B cell (primary cell): ENCODE results near the gene MAD1L1. TPM values are rescaled to one million over a fixed set of nuclear protein-coding genes. Genes with fewer than 3 reads are reported as not detected.

Experiments
- ATAC-seq: fragments of 200-7000 bp; cut with Tn5 transposase; one replicate; pipeline ENCODE4 v1.10.0; 2021; ENCODE audit warnings: low read depth, mild to moderate bottlenecking, moderate number of reproducible peaks, moderate library complexity
- CTCF ChIA-PET: fragments of 350-600 bp; sonication (Branson Sonifier 250); formaldehyde crosslinking; loops from one replicate; lab custom pipeline; 2021; ENCODE audit warnings: antibody characterized with exemption, inconsistent platforms; lab: Charles Lee
- POLR2A ChIA-PET: fragments of 350-600 bp; sonication (Branson Sonifier 250); formaldehyde crosslinking; loops from one replicate; lab custom pipeline; 2021; ENCODE audit warnings: antibody characterized with exemption; lab: Charles Lee
- DNase-seq: peaks from one replicate; pipeline ENCODE4 v3.0.0; 2013
- H2AFZ ChIP-seq: 2 replicates; pipeline ENCODE4 v1.6.1; 2012; ENCODE audit warnings: mild to moderate bottlenecking, low read depth, low read length; ENCODE audit not compliant: insufficient read depth, poor library complexity, severe bottlenecking
- H3K27ac ChIP-seq, 2 donors: 1 replicate in 1 of 2; 2 replicates in 1 of 2; pipeline ENCODE4 v1.5.1; 2012 to 2013; ENCODE audit warnings: low read length in 2 of 2, mild to moderate bottlenecking in 2 of 2, moderate library complexity in 1 of 2
- H3K27me3 ChIP-seq, 4 experiments: fragments of 200-600 bp in 1 of 4; sonication (generic) in 1 of 4; replicated peaks in 1 of 4; 1 replicate in 2 of 4; 2 replicates in 2 of 4; pipeline versions ENCODE4 v1.6.1 to v1.7.0; 2013 to 2016; ENCODE audit warnings: low read length in 3 of 4, mild to moderate bottlenecking in 2 of 4, mixed read lengths in 1 of 4, moderate library complexity in 1 of 4; ENCODE audit not compliant: insufficient read depth in 4 of 4, control insufficient read depth in 3 of 4; ENCODE audit errors: control extremely low read depth in 1 of 4
- H3K36me3 ChIP-seq, 2 experiments: replicated peaks in 1 of 2; 1 replicate in 1 of 2; 2 replicates in 1 of 2; pipeline versions ENCODE4 v1.6.1 to v1.7.1; 2013; ENCODE audit warnings: low read length in 1 of 2; ENCODE audit not compliant: insufficient read depth in 2 of 2, control insufficient read depth in 1 of 2; ENCODE audit errors: control extremely low read depth in 1 of 2, extremely low read depth in 1 of 2
- H3K4me1 ChIP-seq, 2 donors: fragments of 200-600 bp in 1 of 2; sonication (generic) in 1 of 2; 1 replicate in 1 of 2; 2 replicates in 1 of 2; pipeline versions ENCODE4 v1.5.1 to v1.6.1; 2013 to 2017; ENCODE audit warnings: low read length in 2 of 2; ENCODE audit not compliant: control insufficient read depth in 2 of 2, insufficient read depth in 2 of 2
- H3K4me2 ChIP-seq: replicated peaks from 2 replicates; pipeline ENCODE3; 2012; ENCODE audit warnings: mild to moderate bottlenecking, low read depth, low read length; ENCODE audit not compliant: poor library complexity, severe bottlenecking
- H3K4me3 ChIP-seq, 5 experiments: fragments of 200-600 bp in 1 of 5; sonication (generic) in 1 of 5; 1 replicate in 3 of 5; 2 replicates in 2 of 5; pipeline versions ENCODE4 v1.5.1 to v1.7.0; 2011 to 2016; ENCODE audit warnings: low read length in 4 of 5, mild to moderate bottlenecking in 4 of 5, low read depth in 2 of 5, control low read depth in 1 of 5, moderate library complexity in 1 of 5; ENCODE audit not compliant: insufficient read depth in 1 of 5; ENCODE audit errors: control extremely low read depth in 1 of 5, extremely low read depth in 1 of 5
- H3K79me2 ChIP-seq: fragments of 200-600 bp; sonication (generic); one replicate; pipeline ENCODE4 v1.6.0; 2016; ENCODE audit warnings: low read length; ENCODE audit not compliant: control insufficient read depth, insufficient read depth
- H3K9ac ChIP-seq: fragments of 200-600 bp; sonication (generic); 2 replicates; pipeline ENCODE4 v1.6.1; 2017; ENCODE audit warnings: mild to moderate bottlenecking, low read length, moderate library complexity
- H3K9me3 ChIP-seq, 3 donors: one replicate each; pipeline versions ENCODE4 v1.6.1 to v1.7.1; 2013; ENCODE audit warnings: low read length in 2 of 3; ENCODE audit not compliant: control insufficient read depth in 2 of 3, insufficient read depth in 1 of 3; ENCODE audit errors: control extremely low read depth in 1 of 3
- H4K20me1 ChIP-seq: 2 replicates; pipeline ENCODE4 v1.6.0; 2012; ENCODE audit warnings: mild to moderate bottlenecking, low read length; ENCODE audit not compliant: insufficient read depth, control insufficient read depth, poor library complexity, severe bottlenecking
- H3K27ac Mint-ChIP-seq: one replicate; pipeline ENCODE4 v1.8.0; 2021; ENCODE audit warnings: mixed read lengths
- H3K27me3 Mint-ChIP-seq: one replicate; pipeline ENCODE4 v1.8.0; 2021; ENCODE audit warnings: mixed read lengths
- H3K4me1 Mint-ChIP-seq: one replicate; pipeline ENCODE4 v1.8.0; 2021; ENCODE audit warnings: mixed read lengths
- H3K4me3 Mint-ChIP-seq: one replicate; pipeline ENCODE4 v1.8.0; 2021; ENCODE audit warnings: mixed read lengths
- H3K9me3 Mint-ChIP-seq: one replicate; pipeline ENCODE4 v1.8.0; 2022; ENCODE audit warnings: mixed read lengths; ENCODE audit not compliant: insufficient read depth
- CTCF ChIP-seq: fragments of 200-600 bp; IDR thresholded peaks from one replicate; pipeline ENCODE4 v1.8.0; 2022; ENCODE audit warnings: antibody characterized with exemption, mild to moderate bottlenecking
- EZH2 ChIP-seq: IDR thresholded peaks from 2 replicates; pipeline ENCODE4 v1.6.1; 2012; ENCODE audit warnings: borderline replicate concordance, low read depth, mild to moderate bottlenecking, moderate library complexity, low read length; ENCODE audit not compliant: insufficient read depth, poor library complexity, severe bottlenecking
- WGBS: methylation state at CpG from one replicate; pipeline ENCODE4 v1.1.5; 2013; ENCODE audit warnings: missing lambda C conversion rate; ENCODE audit not compliant: insufficient coverage; 5-methylcytosine and 5-hydroxymethylcytosine counted together
- intact Hi-C: fragments of 100-400 bp; cut with micrococcal nuclease; formaldehyde crosslinking; loops from one replicate; pipeline ENCODE4 v1.10.0; 2022
- polyA plus RNA-seq: library from polyadenylated mRNA; depleted of rRNA; stranded (reverse); fragments of >200 nt; gene quantifications from 2 replicates; pipeline ENCODE4 v1.2.3, GENCODE V29; 2012
- total RNA-seq, 2 donors: library from RNA; stranded (reverse); fragments of 120-200 nt in 1 of 2; gene quantifications; 1 replicate in 1 of 2; 2 replicates in 1 of 2; pipeline versions ENCODE4 v1.2.3 to v1.2.4, GENCODE V29; 2013 to 2022

Gene MAD1L1
- total and polyA plus RNA-seq, 2 donors (not counting 1 experiment from before 2014, with no cell fraction given): 86.7 to 110 TPM

GRCh38 chr7:2042650-2043049 is 190.1 kb downstream of the MAD1L1 start:
- Mint-ChIP-seq H3K27me3 (no peaks in the 10 kb centered on the region), H3K4me3 (no peak overlapping the region), H3K9me3 (no peaks in the 10 kb centered on the region), H3K27ac (no peak overlapping the region), H3K4me1 (peaks cover 55% of the 10 kb centered on the region)
- Histone ChIP-seq H3K36me3 (peaks cover 0 to 5% of the 10 kb centered on the region in 2 experiments), H3K9me3 (no peaks in the 10 kb centered on the region), H3K4me3 (no peak overlapping the region), H3K4me2 (no peak overlapping the region), H2AFZ (no peak overlapping the region), H3K79me2 (peaks cover 18% of the 10 kb centered on the region), H3K9ac (no peak overlapping the region), H3K27me3 (no peaks in the 10 kb centered on the region), H3K4me1 (peaks cover 45 to 46% of the 10 kb centered on the region in 2 donors), H4K20me1 (peaks cover 8% of the 10 kb centered on the region), H3K27ac (no peak overlapping the region)
- TF ChIP-seq CTCF: no peak
- TF ChIP-seq EZH2: no peak
- intact Hi-C loops: no loop called here
- no peak for DNase-seq
- ChIA-PET POLR2A (no interaction called here), CTCF (no interaction called here)
- ATAC-seq: no peak
- WGBS: 89% methylated on average over 11 of the region's 15 CpGs

- Mint-ChIP-seq H3K9me3 (no peaks in the 10 kb centered on the region), H3K4me1 (peaks cover 56% of the 10 kb centered on the region), H3K27ac (peak overlapping the region; percentile 72), H3K27me3 (no peaks in the 10 kb centered on the region), H3K4me3 (peak overlapping the region; percentile 43)
- CTCF ChIA-PET: interaction anchor here (1.0 to 1.1 kb wide), 2 partner anchors 61 to 84 kb away, joined by 3 to 4 read pairs; no protein-coding TSS in a partner anchor
- intact Hi-C loops: no loop called here
- no peaks in the 10 kb centered on the region for H3K9me3 ChIP-seq
- no peak overlapping the region for H2AFZ ChIP-seq
- no peaks in the 10 kb centered on the region for H4K20me1 ChIP-seq
- H3K4me2 ChIP-seq: peak overlapping the region; percentile 21
- H3K27me3 ChIP-seq: no peaks in the 10 kb centered on the region
- H3K9ac ChIP-seq: no peak overlapping the region
- ATAC-seq (peak; percentile 8), DNase-seq (no peak)
- no peak overlapping the region for H3K4me3 ChIP-seq
- POLR2A ChIA-PET: no interaction called here
- no peak overlapping the region for H3K27ac ChIP-seq
- 80% methylated on average over 22 of the region's 26 CpGs for WGBS
- H3K79me2 ChIP-seq: peaks cover 16% of the 10 kb centered on the region
- TF ChIP-seq EZH2 (no peak), CTCF (no peak)
- H3K36me3 ChIP-seq: peaks cover 0 to 5% of the 10 kb centered on the region in 2 experiments
- peaks cover 49 to 52% of the 10 kb centered on the region in 2 donors for H3K4me1 ChIP-seq
Observed at GRCh38 chr7:2041496-2042367, 191.0 kb downstream of the MAD1L1 start.
